GM19467 (cell line): ENCODE data around the gene SPAG8.

Experiments
- ATAC-seq: cut with Tn5 transposase; IDR thresholded peaks from one replicate; pipeline ENCODE4 v1.9.1; 2021; ENCODE audit warnings: mild to moderate bottlenecking, moderate library complexity; ENCODE audit not compliant: unreplicated experiment

SPAG8 gene

GRCh38 chr9:35839926-35840325 is 27.9 kb upstream of the SPAG8 start:
- no peak for ATAC-seq

DNA sequence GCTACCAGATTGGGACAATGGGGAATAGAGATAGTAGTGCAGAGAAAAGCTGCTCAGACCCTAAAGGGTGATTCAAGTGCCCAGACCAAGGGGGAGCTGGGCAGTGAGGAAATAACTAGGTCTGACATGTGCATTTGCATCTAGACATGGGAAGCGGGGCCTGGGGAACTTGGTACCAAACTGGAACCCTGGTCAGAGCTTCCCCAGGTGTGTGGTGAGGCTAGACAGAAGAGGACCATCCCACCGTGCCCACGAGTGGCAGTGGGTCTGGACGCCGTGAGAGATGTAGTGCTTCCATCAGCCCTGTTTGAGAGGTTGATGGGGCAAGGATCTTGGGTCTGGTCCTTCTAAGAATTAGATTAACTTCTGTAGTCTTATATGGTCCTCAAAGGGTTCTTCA is 24.5 kb upstream of the SPAG8 start:
- no peak for ATAC-seq

DNA sequence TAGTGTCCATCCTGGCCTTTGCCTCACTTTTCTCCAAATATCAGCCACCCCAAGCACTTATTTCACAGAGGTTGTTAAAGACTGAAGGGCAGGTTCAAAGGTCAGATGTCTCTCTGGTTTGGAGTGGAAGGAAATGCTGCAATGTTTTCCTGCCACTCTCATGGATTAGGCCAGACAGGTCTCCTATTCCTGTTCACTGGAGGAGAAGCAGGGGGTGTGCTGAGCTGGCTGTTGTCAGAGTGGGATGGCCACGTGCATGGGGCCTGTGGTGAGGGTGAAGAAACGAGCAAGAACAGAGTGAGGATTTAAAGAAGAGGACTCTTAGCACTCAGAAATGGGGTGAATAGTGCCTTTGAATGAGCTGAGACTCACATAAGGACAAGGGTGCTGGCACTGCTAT is 23.7 kb upstream of the SPAG8 start:
- no peak for ATAC-seq

GRCh38 chr9:35835216-35835632 is 23.2 kb upstream of the SPAG8 start:
- no peak for ATAC-seq

- ATAC-seq: no peak
Observed at GRCh38 chr9:35834260-35835215, 22.5 kb upstream of the SPAG8 start.

DNA sequence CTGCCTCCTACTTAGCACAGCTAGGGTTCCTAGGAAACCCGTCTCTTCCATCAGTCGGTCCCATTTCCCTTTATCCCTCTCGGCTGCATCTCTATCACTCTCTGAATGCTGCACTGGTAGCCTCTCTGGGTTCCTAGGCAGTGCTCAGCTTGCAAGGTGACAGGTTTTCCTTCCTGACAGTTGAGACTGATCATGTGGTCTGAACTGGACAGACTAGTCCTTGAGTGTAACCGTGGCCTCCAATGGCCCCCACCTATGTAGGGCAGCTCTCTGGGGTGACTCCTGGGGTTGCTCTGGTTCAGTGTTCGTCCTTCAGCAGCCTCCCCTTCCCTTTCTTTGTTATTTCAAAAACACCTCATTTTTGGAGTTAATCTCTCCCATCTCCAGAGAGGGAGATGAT is 20.8 kb upstream of the SPAG8 start:
- no peak for ATAC-seq

DNA sequence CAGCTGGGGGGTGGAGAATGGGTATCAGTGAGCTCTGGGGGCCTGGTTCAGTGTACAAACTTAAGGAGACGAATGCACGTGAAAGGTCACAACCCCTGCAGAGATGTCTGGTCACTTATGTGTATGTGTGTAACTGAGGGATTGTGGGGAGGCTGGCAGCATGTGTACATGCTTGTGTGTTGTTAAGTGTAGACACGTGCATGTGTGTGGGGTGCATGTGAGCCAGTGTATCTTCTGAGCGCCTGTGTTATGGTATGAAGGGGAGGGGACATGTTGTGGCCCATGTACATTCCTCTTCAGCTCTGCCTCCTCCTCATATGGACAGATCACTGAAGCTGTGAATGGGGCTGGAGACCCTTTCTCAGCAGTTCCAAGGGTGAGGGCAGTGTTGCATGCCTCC is 19.0 kb upstream of the SPAG8 start:
- ATAC-seq: no peak

GRCh38 chr9:35829764-35830096 is 17.7 kb upstream of the SPAG8 start:
- no peak for ATAC-seq

- ATAC-seq: peak; percentile 64
Observed at GRCh38 chr9:35829084-35829763, 17.2 kb upstream of the SPAG8 start, which contains the start of gene TMEM8B. TMEM8B (plus strand) TSS chr9:35829228; CDS start chr9:35829448, 220 bp downstream.

GRCh38 chr9:35828716-35829083 is 16.6 kb upstream of the SPAG8 start, which contains the start of gene FAM221B:
FAM221B (minus strand) TSS chr9:35828732; CDS start chr9:35826161, 2,571 bp downstream.
- no peak for ATAC-seq

- ATAC-seq: no peak
Observed at GRCh38 chr9:35827486-35827885, 15.4 kb upstream of the SPAG8 start.

DNA sequence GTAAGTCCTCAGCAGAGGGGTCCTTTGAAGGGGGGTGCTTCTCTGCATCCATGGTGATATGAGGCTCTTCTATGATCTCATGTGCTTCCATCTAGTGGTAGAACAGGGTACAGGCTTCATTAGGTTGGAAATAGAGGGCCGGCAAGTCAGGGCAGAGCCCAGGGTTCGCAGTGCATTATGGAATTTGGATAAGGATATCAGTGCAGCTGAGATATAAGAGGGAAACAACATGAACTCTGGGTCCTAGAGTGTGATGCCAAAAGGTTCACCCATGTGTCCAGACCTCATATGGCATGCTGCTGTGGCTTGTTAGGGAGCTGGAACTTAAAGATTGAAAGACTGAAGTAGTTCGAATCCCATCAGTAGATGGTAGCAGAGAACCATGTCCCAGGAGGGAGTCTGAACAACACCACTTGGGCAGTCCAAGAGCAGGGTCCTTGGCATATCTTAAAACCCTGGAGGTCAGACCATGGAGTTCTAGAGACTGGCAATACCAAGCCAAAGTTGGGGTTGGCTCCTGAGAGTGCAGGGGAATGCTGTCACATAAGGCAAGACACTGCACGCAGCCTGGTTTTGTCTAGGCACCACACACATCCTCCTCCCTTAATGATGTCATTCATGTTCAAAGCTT is 14.1 kb upstream of the SPAG8 start:
- peak; percentile 47 for ATAC-seq

- ATAC-seq: no peak
Observed at GRCh38 chr9:35822926-35823325, 10.9 kb upstream of the SPAG8 start.

DNA sequence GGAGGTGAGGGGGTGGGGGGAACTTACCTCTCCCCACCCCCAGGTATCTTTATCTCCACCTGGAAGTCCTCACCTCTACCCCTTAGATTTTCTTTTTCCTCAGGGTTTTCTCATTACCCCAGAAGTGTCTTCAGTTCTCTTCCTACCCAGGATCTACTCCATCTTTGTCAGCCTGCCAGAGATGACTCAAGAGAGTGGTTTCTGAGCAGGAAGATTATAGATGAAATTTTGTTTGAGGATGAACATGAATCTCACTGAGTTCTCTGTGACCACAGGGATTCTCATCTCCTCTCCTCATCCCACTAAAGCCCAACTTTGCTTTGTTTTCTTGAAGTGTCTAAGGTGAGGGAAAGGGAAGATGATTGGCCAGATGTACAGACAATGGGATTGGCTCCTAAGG is 8.0 kb upstream of the SPAG8 start:
- no peak for ATAC-seq

DNA sequence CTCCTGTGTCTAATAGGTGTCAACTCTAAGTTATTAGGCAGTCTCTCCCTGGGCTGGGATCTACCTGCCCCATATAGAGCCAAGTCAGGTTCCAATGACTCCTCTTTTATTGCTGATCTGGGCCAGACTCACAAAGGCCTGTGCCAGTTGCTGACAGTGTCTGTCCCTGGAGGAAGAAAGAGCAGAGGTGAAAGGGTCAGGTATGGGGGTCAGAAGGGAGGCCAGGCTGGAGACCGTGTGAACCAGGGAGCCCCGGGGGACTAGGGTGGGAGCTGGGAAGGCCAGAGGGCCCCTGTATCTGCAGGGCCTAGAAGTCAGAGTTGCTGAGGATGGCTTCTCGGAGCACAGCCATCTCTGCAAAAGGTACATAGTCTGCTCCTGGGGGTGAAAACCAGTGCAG is 6.3 kb upstream of the SPAG8 start:
- ATAC-seq: no peak

- no peak for ATAC-seq
Observed at GRCh38 chr9:35816708-35817107, 4.6 kb upstream of the SPAG8 start.

DNA sequence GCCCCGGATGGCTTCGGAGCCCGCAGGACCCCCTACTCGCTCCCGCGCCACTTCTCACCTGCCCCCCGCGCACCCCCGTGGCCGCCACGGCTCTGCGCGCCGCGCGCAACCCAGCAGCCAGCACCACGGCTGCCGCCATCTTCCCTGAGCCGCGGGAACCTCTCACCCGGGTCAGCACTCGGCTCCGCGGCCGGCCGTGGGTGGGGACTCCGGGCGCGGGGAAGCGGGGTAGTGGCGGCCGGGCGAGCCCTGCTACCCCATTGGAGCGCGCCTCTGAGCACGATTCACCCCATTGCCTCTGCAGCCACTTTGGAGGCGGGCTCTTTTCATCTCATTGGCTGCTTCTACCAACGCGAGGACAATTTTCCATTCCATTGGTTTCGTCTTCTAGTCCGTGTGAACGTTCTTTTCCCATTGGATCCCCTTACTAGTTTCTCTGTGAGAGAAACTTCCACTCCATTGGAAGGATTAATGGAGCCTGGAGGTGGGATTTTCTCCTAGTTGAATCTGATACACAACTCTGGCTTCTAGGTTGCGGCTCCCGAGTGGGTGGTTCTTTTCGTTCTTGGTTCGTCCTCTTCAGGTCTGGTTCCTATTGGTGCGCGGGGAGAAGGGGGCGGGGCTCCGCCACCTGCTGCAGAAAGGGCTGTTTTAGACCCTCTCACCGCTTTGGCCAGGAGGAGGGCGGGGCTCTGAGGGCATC is 2.9 kb upstream of the SPAG8 start, which contains the start of gene HINT2:
Gene HINT2 (minus strand): TSS at position 202 of the 703 bp plus-strand sequence. CDS start 63 bp downstream, at position 139.
- ATAC-seq: peak; percentile 70

DNA sequence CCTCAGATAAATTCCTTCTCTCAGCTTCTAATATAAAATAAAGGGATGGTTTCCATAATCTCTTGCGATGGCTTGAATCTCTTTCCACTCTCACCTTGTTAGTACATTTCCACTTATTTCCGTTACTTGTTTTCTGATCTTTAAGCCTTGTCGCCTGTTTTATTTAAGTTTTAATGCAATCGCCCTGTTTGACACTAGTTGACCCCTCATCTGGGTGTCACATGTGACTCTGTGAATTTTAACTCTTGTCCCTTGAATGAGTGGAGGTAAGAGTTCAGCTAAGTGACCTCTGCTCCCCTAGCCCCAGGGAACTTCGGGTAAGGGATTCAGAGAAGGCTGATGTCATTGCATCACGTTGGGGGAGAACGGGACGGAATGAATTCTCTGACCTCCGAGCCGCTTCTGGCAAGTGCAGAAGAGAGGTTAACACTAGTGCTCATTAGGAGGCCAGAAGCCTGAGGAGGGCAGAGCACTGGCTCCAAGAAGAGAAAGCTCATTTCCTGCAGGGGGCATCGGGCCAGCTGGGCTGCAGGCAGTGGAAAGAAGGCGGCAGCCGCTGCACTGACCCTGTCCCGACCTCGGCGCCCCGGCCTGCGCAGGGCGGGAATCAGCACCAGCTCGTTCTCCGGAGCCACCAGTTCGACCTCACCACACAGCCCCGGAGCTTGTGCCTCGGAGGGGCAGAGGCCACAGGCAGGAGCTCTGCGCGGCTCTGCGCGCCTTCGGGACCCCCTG is 2.2 kb upstream of the SPAG8 start:
- ATAC-seq: peak; percentile 28

- no peak for ATAC-seq
Observed at GRCh38 chr9:35813434-35814105, 1.5 kb upstream of the SPAG8 start.
